Measurements from ENCODE around the gene TAS1R3.

GRCh38 chr1:1325288-1326074, 5.6 kb upstream of the TAS1R3 start:
- TF ChIP-seq CTCF (IDR thresholded peaks at IDR 0.05) (no peak), POLR2A (IDR thresholded peaks at IDR 0.05) (no peak), EP300 (IDR thresholded peaks at IDR 0.05) (no peak)
